Activated gamma-delta T cell treated with Interleukin-2 at 50 U/mL for 16 hours (primary cell): ENCODE data around the gene ZNF487.
"Not testable (repeated sequence)": the region's sequence is repeated elsewhere in the genome, so short reads cannot be mapped to it uniquely, and the experiment has no call there.

Experiments
- DNase-seq: peaks from one replicate; pipeline ENCODE4 v3.0.0-alpha.2; 2020

ZNF487 gene

DNA sequence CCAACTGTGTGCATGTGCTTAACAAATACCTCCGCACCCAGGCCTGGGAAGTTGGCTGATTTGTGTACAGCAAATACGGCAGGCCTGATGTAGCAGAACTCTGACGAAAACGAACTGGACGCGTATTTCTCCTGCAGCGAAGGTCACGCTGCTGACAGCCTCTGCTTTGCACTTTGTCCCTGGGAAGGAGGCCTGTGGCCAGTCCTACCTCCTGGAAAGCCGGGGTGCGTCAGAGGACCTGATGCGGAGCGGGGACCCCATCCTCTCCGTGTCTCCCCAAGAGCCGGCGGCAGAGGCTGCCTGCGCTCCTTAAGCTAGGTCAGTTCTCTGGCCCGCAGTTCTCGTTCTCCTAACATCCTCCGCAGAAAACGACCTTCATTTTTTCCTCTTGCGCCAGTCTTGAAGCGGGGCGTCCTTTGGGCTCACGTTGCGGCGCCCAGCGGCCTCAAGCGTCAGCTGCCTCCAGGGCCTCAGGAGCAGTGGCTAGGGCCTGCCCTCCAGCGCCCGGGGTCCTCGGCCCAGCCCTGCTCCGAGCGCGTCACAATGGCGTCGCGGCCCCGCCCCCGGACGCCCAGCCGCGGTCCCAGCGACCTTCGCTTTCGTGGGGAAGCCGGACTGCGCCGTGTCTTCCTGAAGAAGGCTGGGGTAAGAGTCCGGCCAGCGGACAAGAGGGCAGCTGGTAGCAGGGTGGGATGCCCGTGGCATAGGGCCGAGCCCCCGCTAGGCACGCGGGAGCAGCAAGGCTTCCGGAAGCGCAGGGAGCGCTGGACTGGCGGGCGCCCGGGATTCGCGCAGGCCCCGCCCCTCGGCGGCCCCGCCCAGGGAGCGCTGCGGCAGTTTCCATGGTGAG, at the start of gene ZNF487:
ZNF487 (plus strand) TSS at position 821 of the 850 bp plus-strand sequence. CDS start 38,703 bp downstream, outside the sequence.
- DNase-seq: peak; percentile 81

DNA sequence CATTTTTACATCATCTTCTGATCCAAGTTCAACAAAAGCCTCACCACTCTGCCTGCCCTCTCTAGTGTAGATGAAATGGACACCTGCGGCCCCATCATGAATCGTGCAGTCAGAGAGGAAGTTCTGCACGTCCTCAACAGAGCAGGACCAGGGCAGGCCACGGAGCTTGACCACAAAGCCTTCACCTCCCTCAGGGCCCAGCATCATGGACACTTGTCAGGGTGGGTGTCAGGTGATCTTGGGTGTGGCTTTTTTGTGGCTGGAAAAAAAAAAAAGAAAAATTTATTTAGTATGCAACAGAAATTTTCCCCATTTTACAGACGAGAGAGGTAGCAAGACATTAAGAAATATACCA, 49.3 kb upstream of the ZNF487 start:
- DNase-seq: no peak

DNA sequence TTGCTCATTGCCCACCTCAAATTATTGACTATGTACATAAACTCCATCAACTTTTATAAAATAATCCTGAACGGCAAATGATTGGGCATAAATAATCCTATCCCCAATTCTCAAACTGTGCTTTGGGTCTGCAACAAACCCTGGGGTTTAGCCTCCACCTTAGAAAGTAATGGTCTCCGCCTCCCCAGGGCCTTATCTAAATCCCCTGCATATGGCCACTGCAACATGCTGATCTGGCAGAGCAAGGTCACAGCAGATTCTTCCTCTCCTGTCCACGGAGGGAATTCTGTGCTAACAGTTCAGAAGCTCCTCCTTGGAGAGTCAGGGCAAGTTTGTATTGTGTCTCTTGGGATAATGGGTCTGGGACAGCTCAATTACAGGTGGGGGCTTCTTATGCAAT, 47.0 kb upstream of the ZNF487 start:
- DNase-seq: no peak

DNA sequence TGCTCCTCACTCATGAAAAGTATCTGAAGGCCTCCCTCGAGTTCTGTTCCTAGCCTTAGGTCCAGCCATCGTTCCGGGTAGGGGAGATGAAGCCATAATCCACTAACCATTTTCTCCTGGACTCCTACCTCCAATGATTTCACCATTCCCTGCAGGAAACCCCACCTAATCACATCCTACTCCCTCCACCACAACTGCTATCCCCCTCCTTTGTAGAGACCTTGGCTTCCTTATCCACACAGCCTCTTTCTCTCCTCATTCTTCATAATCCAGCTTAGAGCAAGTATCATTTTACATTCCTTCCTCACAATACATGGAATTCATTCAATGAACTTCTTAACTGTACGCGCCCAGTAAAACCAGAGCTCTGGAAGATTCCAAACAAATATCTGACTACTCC, 46.6 kb upstream of the ZNF487 start:
- no peak for DNase-seq

DNA sequence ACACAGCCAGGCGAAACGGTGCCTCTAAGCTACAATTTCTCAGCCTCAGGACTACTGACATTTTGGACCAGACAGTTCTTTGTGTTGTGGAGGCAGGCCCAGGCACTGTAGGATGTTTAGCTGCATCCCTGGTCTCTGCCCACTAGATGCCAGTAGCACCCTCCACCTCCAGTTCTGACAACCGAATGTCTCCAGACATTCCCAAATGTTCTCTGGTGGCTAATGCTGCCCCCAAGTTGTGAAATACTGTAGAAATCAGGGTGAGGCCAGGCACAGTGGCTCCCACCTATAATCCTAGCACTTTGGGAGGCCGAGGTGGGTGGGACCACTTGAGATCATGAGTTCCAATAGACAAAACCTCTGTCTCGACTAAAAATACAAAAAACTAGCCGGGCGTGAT, 46.2 kb upstream of the ZNF487 start:
- DNase-seq: no peak

DNA sequence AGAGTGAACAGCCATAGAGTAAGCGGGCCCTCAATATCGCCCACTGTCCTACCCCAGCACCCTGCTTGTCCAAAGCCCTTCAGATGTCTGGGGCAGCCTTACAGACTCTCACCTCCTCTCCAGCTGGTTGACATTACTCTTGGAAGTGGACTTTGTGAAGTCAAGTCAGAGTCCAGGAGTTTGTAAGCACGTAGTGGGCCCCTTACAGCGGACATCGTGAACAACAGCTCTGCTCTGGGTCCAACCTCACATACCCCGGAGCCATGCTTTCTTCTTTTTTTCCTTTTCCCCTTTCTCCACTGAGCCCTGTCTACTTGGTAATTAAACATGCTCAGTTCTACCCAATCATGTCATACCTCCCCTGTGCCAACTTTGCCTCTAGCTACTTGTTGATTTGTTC, 45.4 kb upstream of the ZNF487 start:
- no peak for DNase-seq

DNA sequence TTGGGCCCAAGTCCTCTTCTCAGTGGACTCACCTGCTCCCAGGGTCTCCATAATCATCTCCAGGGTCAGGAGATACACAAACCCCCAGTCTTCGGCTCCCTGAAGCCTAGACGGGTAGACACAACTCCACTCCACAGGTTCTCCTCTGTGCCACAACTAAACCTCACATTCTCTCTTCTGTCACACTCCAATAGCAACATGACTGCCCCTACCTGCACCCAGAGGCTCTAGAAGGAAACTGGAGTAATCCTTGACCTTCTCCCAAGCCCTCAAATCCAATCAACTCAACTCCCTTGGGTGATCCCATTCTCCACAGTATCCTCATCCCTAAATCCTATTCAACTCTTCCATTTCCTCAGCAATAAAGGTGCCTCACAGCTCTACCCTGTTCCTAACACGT, 44.2 kb upstream of the ZNF487 start:
- no peak for DNase-seq

DNA sequence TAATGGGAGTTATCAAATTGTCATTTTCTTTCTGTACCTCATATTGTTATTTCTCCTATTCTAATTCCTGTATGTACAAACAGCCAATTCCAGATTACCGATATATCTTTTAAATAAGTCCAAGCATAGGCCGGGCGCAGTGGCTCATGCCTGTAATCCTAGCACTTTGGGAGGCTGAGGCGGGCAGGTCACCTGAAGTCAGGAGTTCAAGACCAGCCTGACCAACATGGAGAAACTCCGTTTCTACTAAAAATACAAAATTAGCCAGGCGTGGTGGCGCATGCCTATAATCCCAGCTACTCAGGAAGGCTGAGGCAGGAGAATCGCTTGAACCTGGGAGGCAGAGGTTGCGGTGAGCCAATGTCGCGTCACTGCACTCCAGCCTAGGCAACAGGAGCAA, 43.7 kb upstream of the ZNF487 start:
- DNase-seq: not testable (repeated sequence)

DNA sequence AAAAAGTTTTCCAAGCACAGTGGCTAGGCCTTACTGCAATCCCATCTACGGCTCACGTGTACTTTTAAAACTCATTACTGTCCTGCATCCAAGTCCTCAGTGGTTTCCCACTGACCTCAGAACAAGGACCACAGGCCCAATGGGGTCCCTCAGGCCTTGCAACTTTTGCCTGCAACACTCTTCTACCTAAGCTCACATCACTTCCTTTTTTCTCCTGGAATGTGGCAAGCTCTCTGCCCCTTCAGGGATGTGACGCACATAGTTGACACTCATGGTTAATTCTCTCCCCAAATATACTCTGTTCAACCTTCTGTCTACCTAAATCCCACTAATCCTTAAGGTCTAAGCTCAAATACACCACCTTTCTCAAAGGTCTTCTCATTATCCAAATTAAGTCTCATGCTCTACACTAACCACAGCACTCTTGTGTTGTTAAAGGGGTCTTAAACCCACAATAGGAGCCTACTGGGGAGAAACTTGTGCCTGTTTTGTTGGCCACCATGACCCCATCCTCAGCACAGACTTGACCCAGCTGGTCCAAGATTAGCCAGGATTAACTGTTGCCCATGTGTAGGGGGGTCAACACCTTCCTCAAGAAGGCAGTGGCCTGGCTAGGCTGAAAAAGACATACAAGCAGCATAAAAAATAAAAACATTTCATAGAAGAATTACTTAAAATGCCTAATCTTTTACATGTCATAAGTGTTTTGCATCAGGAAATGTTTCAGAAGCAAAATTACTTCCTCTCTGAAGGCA, 43.1 kb upstream of the ZNF487 start:
- no peak for DNase-seq

DNA sequence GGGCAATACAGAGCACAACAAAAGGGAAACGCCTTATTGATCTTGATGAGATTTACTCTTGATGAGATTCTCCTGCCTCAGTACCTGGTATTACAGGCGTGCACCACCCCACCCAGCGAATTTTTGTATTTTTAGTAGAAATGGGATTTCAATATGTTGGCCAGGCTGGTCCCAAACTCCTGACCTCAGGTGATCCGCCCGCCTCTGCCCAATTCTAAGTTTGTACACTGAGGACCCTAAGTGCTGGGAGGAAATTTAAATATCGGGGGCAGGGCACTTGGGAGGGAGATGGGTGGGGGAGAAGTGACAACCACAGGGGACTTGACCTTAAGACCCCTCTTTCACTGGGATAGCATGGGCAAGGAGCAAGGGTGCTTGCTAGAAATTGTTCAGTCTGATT, 42.0 kb upstream of the ZNF487 start:
- DNase-seq: no peak

DNA sequence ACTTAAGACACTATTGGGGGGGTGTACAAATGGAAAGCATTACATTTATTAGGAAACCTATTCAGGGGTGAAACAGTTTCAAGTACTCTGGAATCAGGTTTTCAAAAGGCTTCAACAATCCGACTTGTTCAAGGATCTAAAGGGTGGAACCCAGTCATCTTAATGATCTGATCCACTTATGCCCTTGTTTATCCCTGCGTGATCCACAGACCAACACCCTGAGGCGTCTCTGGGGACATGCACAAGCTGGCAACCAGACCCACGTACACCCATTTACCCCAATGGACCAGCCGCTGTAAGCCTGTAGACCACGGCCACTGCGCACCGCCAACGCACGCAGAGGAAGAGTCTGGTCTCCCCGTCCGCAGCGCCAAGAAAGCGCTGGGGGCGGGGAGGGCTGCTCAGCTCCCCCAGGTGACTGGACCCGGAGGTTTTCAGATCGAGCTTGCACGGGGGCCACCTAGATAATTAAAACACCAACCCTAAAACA, 41.3 kb upstream of the ZNF487 start:
- DNase-seq: peak; percentile 29

DNA sequence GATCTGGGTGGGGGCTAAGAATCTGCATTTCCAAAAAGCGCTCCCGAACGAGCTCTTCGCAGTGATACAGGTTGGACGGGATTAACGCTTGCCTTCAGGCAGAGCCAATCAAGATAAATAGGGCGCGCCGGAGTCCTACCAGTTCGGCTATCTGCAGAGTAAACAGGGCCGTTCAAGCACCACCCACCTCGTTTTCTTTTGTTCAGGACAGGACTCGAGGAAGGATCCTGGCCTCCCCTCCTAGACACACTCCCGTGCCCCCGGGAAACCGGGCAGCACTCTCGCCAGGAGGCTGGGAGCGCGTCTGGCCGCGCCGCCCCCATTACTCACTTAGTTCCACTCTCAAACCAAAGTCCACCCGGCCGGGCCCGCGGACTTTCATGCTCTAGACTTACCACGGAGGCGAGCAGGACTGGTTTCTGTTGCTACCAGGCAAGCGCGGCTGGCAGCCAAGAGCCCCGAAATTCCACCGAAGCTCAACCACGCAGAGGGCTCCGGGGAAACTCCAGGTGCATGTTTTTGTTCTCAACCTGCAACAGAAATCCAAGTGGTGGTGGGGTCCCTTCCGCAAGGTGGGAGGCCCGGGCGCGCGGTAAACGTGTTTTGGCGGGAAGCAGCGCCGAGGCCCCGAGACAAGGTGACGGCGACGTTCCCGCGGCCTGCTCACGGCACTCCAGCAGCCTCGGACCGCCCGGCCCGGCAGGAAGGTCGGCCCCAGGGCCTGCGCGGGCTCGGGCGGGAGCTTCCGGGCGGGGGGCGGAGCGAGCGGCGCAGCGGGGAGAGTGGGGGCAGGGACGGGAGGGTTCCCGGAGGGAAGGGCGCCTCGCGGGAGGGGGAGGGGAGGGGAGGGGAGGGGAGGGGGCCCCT, 40.6 kb upstream of the ZNF487 start:
- peak; percentile 53 for DNase-seq

DNA sequence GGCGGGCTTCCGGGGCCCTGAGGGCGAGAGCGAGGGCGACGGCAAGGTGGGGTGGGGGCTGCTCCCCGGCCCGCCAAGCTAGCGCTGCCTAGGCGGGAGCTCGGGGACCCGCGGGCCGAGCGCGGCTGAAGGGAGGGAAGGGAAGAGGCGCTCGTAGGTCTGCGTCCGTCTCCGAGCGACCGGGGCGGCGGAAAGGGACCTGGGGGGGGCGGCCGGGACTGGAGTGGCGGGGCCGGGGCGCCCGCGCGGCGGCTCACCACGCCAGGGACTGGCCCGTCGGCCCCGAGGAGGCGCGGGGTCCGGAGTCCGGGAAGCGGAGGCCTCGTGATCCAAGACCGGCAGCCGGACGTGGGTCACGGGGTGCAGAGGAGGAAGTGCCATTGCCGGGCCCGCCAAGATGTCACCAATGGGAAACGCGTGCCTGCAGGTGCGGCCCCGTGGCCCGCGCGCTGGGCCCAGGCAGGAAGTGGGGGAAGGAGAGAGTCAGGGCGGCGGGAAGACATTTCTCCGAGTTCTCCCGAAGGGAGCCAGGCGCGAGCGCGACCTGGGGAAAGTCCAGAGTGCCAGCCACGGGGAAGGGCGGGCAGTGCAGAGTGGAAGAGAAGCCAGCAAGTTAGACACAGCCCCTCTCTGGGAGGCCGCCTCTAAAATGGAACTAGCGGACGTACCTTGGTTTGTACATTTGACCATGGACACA, 39.8 kb upstream of the ZNF487 start:
- DNase-seq: peak; percentile 67

DNA sequence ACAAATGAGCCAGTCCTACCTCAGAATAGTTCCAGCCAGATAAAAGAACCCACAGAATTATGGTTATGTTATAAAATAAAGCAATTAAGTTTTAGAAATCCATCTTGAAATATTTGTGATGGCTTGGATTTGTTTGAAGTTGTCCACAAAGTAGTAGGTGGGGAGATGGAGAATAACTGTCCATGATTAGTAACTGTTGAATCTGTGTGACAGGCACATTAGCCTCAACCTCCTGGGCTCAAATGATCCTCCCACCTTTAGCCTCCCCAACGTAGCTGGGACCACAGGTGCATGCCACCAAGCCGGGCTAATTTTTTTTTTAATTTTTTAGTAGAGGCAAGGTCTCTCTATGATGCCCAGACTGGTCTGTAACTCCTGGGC, 38.0 kb upstream of the ZNF487 start:
- DNase-seq: no peak

DNA sequence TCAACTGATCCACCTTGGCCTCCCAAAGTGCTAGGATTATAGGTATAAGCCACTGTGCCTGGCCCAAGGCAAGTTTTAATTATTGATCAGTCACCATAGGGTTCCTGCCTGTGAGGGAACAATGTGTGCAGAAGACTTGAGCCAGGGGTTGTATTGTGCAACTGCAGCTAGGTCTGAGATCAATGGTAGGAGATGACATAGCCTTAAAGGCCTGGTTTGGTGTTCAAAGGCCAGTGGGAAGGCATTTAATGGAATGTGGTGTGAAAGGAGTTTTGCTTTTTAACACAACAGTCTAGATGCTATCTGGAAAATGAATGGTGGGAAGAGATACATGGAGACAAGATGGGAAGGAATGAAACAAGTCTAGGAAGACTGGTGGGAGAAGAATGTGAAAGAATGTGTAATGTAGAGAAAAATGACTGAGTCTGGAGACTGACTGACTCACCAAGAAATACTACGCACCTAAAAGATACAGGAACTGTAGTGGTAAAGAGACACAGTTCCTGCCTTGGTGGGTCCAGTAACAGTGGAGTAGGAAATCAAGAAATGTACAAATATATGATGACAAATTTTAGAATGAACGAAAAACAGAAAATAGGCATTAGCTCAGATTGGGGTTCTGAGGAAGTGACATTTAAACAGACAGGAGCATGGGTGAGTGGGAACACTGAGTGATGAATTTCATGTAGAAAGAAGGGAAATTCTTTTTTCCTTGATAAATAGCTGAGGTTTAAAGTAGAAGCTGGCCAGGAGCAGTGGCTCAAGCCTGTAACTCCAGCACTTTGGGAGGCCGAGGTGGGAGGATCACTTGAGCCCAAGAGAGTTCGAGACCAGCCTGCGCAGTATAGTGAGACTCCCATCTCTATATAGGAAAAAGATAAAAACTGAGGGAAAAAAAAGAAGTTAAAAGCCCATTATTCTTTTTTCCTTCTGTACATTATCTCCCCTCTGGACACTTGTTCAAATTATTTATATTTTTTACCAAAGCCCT, 37.3 kb upstream of the ZNF487 start:
- no peak for DNase-seq

DNA sequence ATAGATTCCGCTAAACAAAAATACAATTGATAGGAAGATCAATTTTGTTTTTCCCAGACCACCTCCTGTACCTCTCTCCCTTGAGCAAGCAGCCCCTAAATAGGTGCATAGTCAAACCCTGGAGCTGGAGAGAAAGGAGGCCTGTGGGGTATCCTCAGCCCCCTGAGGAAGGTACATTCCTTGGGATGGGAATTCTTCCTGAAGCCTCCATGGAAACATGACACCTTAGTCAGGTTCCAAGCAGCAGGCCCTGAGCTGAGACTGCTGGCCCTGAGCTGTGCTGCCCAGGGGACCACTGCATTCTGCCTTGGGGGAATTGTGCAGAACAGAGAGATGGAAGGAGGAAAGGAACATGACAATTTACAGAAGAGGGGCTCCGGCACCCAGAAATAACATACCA, 35.3 kb upstream of the ZNF487 start:
- no peak for DNase-seq

DNA sequence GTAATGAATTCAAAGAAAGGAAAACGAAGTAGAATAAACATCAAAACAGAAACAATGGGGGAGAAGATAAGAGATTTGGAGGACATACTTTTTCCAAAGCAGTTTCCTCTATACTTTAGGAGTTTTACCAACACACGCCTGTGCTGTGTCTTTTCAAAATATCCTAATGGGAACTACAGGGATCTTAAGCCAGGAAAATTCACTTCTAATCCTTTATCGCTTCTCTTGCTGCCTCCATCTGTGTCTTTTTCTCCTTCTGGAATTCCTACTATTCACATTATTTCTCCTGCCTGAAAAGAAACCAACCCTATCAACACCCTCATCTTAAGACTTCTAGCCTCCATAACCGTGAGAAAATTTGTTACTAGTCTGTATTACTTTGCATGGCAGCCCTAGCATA, 34.7 kb upstream of the ZNF487 start:
- no peak for DNase-seq

DNA sequence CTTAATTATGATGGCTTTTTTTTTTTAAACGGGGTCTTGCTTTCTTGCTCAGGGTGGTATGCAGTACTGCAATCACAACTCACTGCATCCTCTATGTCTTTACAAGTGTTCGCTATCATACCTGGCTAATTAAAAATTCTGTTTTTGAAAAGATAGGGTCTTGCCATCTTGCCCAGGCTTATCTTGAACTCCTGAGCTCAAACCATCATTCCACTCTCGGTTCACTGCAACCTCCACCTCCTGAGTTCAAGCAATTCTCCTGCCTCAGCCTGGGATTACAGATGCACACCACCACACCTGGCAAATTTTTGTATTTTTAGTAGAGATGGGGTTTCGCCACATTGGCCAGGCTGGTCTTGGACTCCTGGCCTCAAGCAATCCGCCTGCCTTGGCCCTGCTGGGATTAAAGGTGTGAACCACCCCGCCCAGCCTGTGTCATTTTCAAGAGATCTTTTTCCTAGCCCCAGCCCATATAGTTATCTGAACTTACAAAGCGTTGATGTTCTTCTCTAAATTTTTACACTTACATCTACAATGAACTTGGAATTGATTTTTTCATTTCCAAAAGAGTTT, 33.9 kb upstream of the ZNF487 start:
- DNase-seq: no peak

DNA sequence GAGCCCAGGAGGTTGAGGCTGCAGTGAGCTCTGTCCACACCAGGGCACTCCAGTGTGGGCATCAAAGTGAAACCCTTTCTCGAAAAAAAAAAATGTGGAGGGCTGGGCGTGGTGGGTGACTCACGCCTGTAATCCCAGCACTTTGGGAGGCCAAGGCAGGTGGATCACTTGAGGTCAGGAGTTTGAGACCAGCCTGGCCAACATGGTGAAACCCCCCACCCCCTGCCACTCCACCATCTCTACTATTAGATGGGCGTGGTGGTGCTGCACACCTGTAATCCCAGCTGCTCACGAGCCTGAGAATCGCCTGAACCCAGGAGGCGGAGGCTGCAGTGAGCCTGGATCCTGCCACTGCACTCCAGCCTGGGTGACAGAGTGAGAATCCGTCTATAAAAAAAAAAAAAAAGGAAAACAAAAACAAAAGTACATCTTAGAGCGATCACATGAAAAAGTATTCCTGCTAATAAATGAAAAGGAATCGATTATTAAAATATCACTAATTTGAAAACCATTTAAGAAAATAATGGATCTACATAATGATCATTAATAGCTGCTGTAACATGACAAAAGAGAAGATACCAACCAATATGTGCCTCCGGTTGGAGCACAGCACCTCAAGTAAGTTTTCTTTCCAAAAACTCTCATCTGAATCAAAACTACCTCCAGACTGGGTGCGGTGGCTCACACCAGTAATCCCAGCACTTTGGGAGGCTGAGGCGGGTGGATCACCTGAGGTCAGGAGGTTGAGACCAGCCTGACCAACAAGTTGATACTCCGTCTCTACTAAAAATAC, 32.8 kb upstream of the ZNF487 start:
- DNase-seq: no peak

DNA sequence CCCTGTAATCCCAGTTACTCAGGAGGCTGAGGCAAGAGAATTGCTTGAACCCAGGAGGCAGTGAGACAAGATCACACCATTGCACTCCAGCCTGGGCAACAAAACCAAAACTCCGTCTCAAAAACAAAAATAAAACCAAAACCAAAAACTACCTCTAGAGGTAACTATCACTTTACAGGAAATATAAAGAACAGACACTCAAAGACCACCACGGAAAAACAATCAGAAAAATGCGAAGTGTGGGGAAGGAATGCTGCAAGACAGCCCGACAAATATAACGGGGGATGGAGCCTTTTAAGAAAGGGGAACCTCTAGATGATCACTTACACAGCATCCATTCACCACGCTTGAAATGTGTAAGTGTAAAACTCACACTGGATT, 32.2 kb upstream of the ZNF487 start:
- DNase-seq: no peak
